GM19463 (cell line): ENCODE measurements around the gene FFAR4.

ENCODE experiments used
- ATAC-seq: cut with Tn5 transposase; IDR thresholded peaks from one replicate; pipeline ENCODE4 v1.9.1; 2021; ENCODE audit warnings: mild to moderate bottlenecking, moderate library complexity; ENCODE audit not compliant: unreplicated experiment

Gene FFAR4

DNA sequence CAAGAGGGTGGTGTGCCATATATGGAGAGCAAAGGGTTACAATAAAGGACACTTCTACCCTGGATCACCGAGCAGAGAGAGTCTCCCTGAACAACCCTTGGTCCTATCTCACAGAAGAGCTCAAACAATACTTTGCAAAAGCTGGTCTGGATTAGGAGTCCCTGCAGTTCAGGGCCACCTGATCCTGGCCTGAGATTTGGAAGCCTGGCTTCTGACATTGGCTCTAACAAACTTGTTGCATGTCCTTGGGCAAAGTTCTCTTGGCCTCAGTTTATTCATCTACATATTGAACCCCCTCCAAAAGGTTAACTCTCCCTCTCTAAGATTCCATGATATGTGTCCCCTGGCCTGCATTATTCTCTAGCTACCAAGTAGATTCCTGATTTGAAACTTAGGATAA, 32.9 kb downstream of the FFAR4 start:
- ATAC-seq = no peak

DNA sequence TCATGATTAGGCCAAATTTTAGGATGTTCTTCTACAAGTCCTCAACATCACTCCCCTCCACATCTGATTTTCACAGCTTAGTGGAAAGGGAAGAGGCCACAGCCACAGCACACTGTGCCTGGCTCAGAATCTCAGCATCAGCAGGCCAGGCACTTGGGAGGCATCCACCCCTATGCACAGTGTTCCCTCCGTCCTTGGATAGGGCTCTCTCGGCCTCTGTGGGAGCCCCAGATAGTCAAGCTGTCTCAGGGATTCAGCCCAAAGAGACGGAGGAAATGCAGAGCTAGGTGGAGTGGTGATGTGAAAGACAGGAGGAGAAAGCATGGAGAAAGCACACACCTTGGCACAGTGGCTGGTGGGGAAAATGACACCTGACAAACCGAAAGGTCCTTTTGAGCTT, 33.3 kb downstream of the FFAR4 start:
- ATAC-seq = no peak

DNA sequence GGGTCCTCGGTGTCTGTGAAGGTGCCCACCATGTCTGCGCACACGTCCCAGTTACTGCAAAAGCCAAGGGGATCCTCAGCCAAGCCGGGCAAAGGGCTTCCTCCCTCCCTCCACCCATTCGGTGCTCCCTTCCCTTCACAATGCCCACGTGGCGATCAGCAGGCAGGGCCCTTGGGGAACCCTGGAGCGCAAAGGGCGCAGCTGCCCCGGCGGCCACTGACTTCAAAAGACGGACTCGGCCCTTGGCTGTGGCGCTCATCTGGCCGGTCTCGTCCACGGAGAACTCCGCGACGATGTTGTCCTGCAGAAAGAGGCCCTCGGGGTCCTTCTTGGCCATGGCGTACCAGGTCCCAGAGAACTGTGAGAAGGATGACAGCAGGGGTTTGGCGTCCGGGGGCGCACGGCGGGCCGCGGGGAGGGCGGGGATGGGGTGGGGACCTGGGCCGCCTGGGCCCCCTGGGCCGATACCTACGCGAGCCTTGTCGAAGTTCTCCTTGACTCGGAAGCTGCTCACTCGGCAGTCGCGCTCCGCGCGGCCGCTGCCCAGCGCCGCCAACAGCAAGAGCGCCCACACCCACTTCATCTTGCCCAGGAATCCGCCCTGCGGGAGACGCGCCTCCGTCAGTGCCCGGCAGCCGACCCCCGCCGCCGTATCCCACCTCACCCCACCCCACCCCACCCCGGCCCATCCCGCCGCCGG, 34.1 kb downstream of the FFAR4 start:
- ATAC-seq = no peak

DNA sequence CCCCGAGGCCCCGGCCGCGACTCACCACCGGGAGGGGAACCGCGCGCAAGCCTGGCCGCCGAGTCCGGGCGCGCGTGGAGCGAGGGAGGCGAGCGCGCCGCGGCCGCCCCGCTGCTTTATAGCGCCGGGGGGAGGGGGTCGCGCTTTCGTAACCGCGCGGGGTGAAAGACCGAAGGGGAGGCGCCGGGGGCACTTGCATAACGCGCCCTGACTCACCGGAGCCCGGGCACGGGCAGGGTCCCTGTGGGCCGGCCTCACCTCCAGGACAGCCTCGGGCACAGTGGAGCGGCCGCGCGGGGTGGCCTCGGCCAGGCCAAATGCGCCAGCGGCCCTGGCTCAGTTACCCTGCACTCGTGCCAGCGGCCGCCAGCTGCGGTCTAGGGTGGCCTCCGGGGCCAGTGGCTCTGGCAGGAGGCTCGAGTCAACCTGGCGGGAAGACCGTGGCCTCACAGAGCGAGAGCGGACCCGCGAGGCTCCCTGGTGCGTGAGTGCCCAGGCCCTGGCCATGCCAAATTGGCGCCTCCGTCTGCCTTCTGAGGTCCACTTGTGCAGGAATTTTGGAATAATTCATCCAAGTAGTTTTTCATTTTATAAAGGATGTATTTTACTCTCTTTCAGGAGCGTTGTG, 34.8 kb downstream of the FFAR4 start, which contains the start of gene RBP4:
RBP4 (minus strand) TSS at position 90 of the 628 bp plus-strand sequence. CDS start 207 bp downstream, outside the sequence.
- no peak for ATAC-seq

DNA sequence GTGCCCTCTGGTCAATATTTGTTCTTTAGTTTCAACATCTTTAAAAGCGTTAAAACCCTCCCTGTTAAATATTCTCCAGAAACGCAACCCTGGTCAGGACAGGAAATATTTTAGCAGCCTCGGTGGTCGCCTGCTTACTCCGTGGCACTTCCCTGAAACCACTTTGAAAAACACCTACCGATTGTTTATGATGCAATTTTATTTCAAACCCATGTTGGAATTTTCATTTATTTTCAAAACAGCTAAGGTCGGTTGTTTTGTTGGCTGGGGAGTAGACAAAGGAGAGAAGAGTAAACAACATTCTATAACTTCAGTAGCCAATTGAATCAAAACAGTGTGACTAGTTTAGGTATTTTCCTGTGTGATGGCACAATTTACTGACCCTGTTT, 35.3 kb downstream of the FFAR4 start:
- no peak for ATAC-seq

DNA sequence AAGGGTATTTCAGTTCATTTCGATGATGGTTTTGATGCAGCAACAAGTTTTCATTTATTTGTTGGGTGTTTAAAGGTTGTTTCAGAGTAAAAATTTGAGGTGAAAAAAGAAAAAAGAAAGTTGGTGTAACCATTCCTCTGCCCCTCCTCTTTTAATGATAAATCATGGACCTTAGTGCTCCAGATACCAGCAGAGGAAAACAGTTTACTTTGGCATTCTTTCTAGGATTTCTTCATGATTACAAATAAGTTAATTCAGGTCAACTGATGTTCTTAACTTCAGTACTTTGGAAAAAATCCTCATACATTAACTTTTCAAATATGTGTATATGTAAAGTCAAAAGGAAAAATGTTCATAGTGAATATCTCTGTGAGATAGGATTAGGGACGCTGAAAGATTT, 36.6 kb downstream of the FFAR4 start:
- ATAC-seq = no peak

DNA sequence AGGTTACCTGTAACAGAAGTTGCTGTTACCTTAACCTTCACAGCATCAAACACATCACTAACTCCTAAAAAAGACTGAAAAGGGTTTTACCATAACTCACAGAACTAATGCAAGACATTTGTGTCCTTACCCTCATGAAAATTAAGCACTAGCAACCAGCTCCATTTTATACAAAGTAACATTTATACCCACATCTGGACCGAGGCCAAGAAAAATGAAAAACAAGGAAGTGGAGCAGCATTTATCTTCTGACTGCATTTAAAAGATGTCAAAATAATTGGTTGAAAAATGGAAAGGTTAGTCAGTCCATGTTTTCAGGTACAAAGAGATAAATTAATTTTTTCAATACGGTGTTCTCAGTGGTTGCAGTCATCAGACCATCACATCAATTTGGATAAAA, 37.7 kb downstream of the FFAR4 start:
- ATAC-seq = no peak

DNA sequence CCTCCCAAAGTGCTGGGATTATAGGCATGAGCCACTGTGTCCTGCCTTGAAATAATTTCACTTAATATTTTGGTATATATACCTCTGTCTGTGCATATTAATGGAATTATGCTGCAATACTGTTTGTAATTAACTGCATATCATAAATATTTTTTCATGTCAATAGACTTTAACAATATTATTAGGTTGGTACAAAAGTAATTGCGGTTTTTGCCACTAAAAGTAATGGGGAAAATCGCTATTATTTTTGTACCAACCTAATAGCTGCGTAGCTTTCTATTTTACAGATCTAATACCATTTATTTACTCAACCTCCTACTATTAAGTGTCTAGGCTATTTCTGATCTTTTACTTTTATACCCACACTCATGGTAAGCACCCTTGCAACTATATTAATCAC, 42.0 kb downstream of the FFAR4 start:
- no peak for ATAC-seq

DNA sequence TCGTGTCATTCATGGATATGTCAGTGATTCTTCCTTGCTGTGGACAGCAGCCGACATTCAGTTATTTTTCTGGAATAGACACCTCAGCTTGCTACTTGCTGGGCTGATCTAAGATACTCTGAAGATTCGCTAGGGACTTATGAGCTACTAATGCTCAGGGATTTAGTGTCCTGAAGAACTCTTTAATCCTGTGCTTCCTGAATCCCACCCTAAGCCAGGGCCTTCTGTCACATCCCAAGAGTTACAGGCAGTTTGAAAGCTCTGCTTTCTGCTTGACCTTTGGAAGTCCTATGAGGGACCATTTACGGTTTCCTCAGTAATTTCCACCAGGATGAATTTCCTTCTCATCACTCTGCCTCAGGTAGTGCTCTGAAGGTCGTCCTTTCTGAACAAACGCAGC, 45.8 kb downstream of the FFAR4 start, which contains the start of gene PDE6C:
PDE6C (plus strand) TSS at position 227 of the 400 bp plus-strand sequence. CDS start 189 bp downstream, outside the sequence.
- ATAC-seq = no peak

DNA sequence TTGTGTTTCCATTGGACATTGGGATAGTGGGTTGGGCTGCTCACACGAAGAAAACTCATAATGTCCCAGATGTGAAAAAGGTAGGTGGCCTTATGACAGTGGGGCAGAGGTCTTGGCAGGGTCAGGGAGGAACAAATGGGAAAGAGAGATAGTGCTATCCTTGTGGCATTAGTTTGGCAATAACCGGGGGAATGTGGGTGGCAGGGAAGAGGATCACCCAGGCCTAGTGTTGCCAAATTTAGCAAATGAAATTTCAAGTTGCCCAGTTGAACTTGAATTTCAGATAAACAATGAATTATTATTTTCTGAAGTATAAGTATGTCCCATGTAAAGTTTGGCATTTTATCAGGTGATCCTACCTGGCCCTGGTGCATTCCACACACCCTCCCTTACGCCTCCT, 46.7 kb downstream of the FFAR4 start:
- ATAC-seq = no peak

DNA sequence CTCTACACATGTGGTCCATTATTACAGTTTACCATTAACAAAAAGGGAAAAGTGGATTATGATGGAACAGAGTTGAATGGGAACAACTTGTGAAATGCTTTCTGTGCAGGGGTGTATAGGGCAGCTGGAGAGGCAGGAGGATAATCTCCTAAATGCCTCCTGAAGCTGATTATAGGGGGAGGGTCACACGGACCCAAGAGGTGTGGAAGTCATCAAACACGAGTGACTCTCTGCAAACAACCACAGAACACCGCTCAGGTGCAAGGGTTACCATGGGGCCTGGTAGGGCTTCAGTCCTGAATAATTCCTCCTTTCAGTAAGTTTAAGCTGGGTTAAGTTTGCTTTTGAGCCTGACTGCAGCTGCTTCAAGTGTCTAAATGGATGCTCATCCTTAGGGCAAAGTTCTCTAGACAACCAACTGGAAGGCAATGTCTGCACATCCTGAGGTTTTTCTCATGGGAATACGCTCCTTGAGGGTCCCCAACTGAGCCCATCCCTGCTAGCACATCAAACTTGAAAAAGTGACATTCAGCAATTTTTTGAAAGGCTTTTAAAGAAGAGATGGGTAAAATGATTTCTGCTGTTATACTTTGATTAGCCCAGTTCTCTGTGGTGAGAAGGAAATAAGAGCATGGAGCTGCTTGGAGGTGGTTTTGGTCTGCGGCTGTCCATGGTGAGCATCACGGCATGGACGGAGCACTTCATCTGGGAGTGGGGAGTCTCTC, 47.8 kb downstream of the FFAR4 start:
- ATAC-seq = no peak

DNA sequence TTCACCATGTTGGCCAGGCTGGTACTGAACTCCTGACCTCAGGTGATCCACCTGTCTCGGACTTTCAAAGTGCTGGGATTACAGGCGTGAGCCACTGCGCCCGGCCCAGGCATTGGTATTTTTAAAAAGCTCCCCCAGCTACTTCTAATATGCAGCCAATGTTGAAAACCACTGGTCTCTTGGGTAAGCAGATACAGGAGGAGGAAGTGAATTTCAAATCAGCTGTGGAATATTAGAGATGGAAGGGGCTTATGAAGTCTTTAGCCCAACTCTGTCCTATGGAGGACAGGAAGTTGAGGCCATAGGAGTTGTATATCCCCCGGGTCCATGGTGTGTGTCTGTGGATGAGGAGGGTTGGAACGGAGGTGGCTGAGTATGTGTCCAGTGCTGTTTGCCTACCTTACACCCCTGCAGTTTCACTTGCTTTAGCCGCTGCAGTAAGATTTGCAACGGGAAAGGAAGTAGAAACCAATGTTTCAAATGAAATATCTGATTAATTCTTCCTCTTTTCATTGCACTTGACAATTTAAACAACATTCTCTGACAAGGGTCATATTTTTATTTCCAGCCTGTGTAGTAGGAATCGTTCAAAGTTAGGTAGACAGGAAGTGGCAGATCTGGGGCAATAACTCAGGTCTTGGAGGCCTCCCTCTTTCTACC, 49.2 kb downstream of the FFAR4 start:
- ATAC-seq = no peak

DNA sequence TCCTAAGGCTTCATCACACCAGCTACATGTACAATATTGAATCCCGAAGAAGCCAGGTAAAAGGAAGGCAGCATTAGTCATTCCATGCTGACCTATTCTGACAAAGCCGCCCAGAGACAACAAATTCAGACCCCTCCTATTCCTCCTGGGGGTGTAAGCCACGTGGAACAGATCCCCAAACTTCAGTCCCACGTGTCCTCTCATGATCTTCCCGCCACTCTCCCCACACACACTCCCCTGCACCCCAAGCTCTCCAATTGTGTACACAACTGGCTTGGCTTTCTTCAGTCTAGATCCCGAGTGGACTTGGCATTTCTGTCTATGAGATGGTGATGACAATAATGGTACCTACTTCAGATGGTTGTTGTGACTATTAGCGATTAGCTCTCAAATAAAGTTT, 54.5 kb downstream of the FFAR4 start:
- no peak for ATAC-seq

DNA sequence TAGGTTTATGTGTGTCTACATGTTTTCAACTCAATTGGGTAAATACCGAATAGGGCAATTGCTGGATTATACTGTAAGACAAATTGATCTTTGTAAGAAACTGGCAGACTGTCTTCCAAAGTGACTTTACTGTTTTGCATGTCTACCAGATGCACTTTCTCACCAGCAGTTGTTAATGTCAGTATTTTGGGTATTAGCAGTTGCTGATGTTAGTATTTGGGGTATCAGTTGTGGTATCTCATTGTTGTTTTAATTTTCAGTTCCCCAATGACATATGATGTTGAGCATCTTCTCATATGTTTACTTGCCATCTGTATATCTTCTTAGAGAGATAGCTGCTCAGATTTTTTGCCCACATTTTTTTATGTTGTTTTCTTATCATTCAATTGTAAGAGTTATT, 56.5 kb downstream of the FFAR4 start:
- ATAC-seq = no peak

DNA sequence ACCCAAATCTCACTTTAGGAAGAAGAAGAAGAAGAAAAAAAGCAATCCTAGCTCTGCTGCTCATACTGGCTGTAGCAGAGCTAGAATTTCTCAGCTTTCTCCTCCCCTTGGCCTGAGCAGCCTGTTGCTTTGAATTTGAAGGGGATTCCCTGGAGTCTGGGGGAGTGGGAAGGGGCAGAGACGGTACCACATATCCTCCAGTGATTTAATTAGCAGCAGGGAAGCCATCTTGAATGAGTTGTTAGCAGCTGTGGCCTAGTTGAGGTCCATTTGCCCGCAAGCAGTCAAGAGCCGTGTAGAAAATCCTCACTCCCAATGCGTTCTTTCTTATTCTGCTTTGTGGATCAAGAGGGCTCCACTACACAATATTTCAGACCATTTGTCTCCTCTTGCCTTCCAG, 62.4 kb downstream of the FFAR4 start:
- no peak for ATAC-seq

DNA sequence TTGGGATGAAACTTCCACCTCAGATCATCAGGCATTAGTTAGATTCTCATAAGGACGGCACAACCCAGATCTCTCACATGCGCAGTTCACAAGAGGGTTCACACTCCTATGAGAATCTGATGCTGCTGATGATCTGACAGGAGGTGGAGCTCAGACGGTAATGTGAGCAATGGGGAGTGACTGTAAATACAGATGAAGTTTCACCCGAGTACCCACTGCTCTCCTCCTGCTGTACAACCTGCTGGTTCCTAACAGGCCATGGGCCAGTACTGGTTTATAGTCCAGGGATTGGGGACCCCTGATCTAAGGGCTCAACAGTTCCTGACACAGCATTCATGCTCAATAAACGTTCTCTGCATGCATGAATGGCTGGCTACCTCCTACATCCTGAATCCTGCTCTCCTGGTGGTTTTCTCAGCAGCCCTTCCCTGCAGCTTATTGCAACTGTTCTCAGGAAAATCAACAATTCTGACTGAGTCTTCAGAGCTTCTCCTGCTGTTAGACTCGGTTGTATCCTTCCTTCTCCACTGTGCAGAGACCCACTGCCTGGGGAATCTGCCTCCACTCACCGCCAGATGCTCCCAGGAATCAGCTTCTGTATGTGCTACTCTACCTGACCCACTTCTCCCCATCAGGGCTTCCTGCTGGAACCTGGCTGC, 63.3 kb downstream of the FFAR4 start:
- ATAC-seq = no peak

DNA sequence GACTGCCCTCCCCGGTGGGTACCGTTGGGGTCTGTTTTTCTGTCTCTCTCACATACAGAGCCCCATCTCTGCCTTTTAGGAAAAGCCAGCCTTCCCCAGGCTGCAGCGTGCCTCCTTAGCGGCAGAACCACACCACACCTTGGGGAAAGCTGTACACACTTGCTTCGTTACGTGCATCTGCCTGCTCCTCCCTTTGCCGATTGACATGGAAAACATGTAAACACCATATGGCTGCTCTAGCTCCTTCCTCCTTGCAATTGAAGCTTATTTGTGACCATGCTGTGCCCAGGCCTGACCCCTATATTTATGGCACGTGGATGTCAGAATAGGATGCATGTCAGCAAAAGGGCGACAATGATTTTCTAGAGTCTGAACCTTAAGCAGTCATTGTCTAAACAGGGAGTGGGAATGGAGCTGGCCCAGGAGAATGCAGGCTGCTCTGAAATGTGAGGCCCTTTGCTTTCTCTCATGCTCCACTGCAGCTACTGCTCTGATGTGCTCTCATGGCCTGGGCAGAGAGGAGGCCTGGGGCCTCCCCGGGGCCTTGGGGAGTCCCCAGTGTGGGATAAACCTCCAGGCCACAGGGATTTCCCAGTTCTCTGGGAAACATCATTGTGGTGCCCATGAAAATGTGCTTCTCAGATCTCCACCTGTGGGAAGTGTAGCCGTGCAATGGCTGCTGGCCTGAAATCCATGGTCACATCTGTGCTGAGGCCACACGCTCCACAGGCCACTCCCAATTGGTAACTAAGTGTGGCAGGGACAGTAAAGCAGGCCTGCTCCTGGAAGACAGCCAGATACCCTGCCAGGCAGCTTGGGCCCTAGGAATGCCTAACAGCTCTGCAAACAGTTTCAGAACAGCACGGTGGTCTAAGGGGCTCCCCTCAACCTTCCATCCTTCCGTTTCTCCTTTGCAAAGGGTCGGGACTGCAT, 64.4 kb downstream of the FFAR4 start:
- no peak for ATAC-seq
